Stimulated activated naive CD8-positive, alpha-beta T cell treated with anti-CD3 and anti-CD28 coated beads, Interleukin-15, Interleukin-2, amounts not matched to agents 100 ng/mL and 50 ng/mL, for 24 hours (primary cell): Measurements from ENCODE around the gene SYNRG.
"Not testable (repeated sequence)": the region's sequence is repeated elsewhere in the genome, so short reads cannot be mapped to it uniquely, and the experiment has no call there.

ENCODE experiments used
- H3K27ac Mint-ChIP-seq: one replicate; pipeline ENCODE4 v1.8.0; 2021; ENCODE audit warnings: mild to moderate bottlenecking, mixed read lengths
- H3K27me3 Mint-ChIP-seq: one replicate; pipeline ENCODE4 v1.8.0; 2021; ENCODE audit warnings: mixed read lengths
- H3K36me3 Mint-ChIP-seq: one replicate; pipeline ENCODE4 v1.8.0; 2021; ENCODE audit warnings: low read depth, mixed read lengths
- H3K4me1 Mint-ChIP-seq: one replicate; pipeline ENCODE4 v1.8.0; 2021; ENCODE audit warnings: low read depth, mixed read lengths
- H3K4me3 Mint-ChIP-seq: one replicate; pipeline ENCODE4 v1.8.0; 2021; ENCODE audit warnings: mild to moderate bottlenecking, mixed read lengths
- H3K9me3 Mint-ChIP-seq: one replicate; pipeline ENCODE4 v1.8.0; 2021; ENCODE audit warnings: mixed read lengths

The SYNRG gene

GRCh38 chr17:37609170-37610040 lies at the start of gene SYNRG:
Gene SYNRG, minus strand, starts transcription at chr17:37609418. Its CDS starts 63 bp downstream, at chr17:37609355.
- H3K4me3 Mint-ChIP-seq: peak within 1 kb of the TSS; percentile 94
- peaks cover 28% of the 10 kb centered on the region for H3K36me3 Mint-ChIP-seq
- H3K4me1 Mint-ChIP-seq: peaks cover 40% of the 10 kb centered on the region
- H3K9me3 Mint-ChIP-seq: no peaks in the 10 kb centered on the region
- H3K27ac Mint-ChIP-seq: peak within 1 kb of the TSS; percentile 90
- no peaks in the 10 kb centered on the region for H3K27me3 Mint-ChIP-seq

- no peak overlapping the region for H3K4me3 Mint-ChIP-seq
Measured at GRCh38 chr17:37657202-37657601, 48.0 kb upstream of the SYNRG start.

GRCh38 chr17:37651849-37652248 lies 42.6 kb upstream of the SYNRG start:
- Mint-ChIP-seq H3K27me3 (peaks cover 38% of the 10 kb centered on the region), H3K4me1 (no peaks in the 10 kb centered on the region), H3K36me3 (no peaks in the 10 kb centered on the region), H3K27ac (no peak overlapping the region), H3K4me3 (no peak overlapping the region), H3K9me3 (no peaks in the 10 kb centered on the region)

More at GRCh38 chr17:37657202-37657601, 48.0 kb upstream of the SYNRG start:
- Mint-ChIP-seq H3K36me3 (no peaks in the 10 kb centered on the region), H3K4me1 (no peaks in the 10 kb centered on the region), H3K27me3 (peaks cover 14% of the 10 kb centered on the region), H3K27ac (no peak overlapping the region), H3K9me3 (no peaks in the 10 kb centered on the region)

GRCh38 chr17:37650419-37651003 lies 41.3 kb upstream of the SYNRG start:
- peaks cover 52% of the 10 kb centered on the region for H3K27me3 Mint-ChIP-seq
- no peak overlapping the region for H3K27ac Mint-ChIP-seq
- no peaks in the 10 kb centered on the region for H3K36me3 Mint-ChIP-seq
- H3K4me1 Mint-ChIP-seq: no peaks in the 10 kb centered on the region
- H3K4me3 Mint-ChIP-seq: no peak overlapping the region
- H3K9me3 Mint-ChIP-seq: no peaks in the 10 kb centered on the region

- Mint-ChIP-seq H3K27me3 (peaks cover 67% of the 10 kb centered on the region), H3K36me3 (no peaks in the 10 kb centered on the region), H3K4me3 (no peak overlapping the region), H3K4me1 (peaks cover 10% of the 10 kb centered on the region), H3K27ac (no peak overlapping the region), H3K9me3 (no peaks in the 10 kb centered on the region)
Measured at GRCh38 chr17:37648555-37648954, 39.3 kb upstream of the SYNRG start.

- Mint-ChIP-seq H3K9me3 (no peaks in the 10 kb centered on the region), H3K4me1 (peaks cover 11% of the 10 kb centered on the region), H3K27me3 (peaks cover 62% of the 10 kb centered on the region), H3K27ac (no peak overlapping the region), H3K36me3 (no peaks in the 10 kb centered on the region), H3K4me3 (no peak overlapping the region)
Measured at GRCh38 chr17:37647856-37648255, 38.6 kb upstream of the SYNRG start.

- Mint-ChIP-seq H3K27ac (no peak overlapping the region), H3K9me3 (no peaks in the 10 kb centered on the region), H3K36me3 (peaks cover 31% of the 10 kb centered on the region), H3K4me1 (peaks cover 41% of the 10 kb centered on the region), H3K27me3 (peaks cover 42% of the 10 kb centered on the region), H3K4me3 (peak overlapping the region; percentile 95)
Measured at GRCh38 chr17:37643869-37644268, 34.7 kb upstream of the SYNRG start.

GRCh38 chr17:37643118-37643766 lies 34.0 kb upstream of the SYNRG start, which contains the start of gene DDX52:
Gene DDX52, minus strand, starts transcription at chr17:37643446. Its CDS starts 26 bp downstream, at chr17:37643420.
- Mint-ChIP-seq H3K9me3 (no peaks in the 10 kb centered on the region), H3K27me3 (peaks cover 35% of the 10 kb centered on the region), H3K27ac (peak within 1 kb of the TSS; percentile 89), H3K36me3 (peaks cover 37% of the 10 kb centered on the region), H3K4me3 (peak within 1 kb of the TSS; percentile 95), H3K4me1 (peaks cover 41% of the 10 kb centered on the region)

GRCh38 chr17:37642681-37643080 lies 33.5 kb upstream of the SYNRG start:
- peak overlapping the region; percentile 89 for H3K27ac Mint-ChIP-seq
- H3K36me3 Mint-ChIP-seq: peaks cover 43% of the 10 kb centered on the region
- peak overlapping the region; percentile 95 for H3K4me3 Mint-ChIP-seq
- peaks cover 41% of the 10 kb centered on the region for H3K4me1 Mint-ChIP-seq
- no peaks in the 10 kb centered on the region for H3K9me3 Mint-ChIP-seq
- H3K27me3 Mint-ChIP-seq: peaks cover 30% of the 10 kb centered on the region

GRCh38 chr17:37640015-37640414 lies 30.8 kb upstream of the SYNRG start:
- peaks cover 14% of the 10 kb centered on the region for H3K27me3 Mint-ChIP-seq
- peaks cover 63% of the 10 kb centered on the region for H3K36me3 Mint-ChIP-seq
- H3K9me3 Mint-ChIP-seq: no peaks in the 10 kb centered on the region
- no peak overlapping the region for H3K27ac Mint-ChIP-seq
- H3K4me3 Mint-ChIP-seq: no peak overlapping the region
- peaks cover 44% of the 10 kb centered on the region for H3K4me1 Mint-ChIP-seq

GRCh38 chr17:37637956-37638355 lies 28.7 kb upstream of the SYNRG start:
- H3K36me3 Mint-ChIP-seq: peaks cover 70% of the 10 kb centered on the region

GRCh38 chr17:37616430-37616829 lies 7.2 kb upstream of the SYNRG start:
- H3K9me3 Mint-ChIP-seq, H3K4me1 Mint-ChIP-seq, H3K4me3 Mint-ChIP-seq, H3K27ac Mint-ChIP-seq, H3K27me3 Mint-ChIP-seq: not testable (repeated sequence)
- peaks cover 39% of the 10 kb centered on the region for H3K36me3 Mint-ChIP-seq

More at GRCh38 chr17:37637956-37638355, 28.7 kb upstream of the SYNRG start:
- Mint-ChIP-seq H3K27ac (no peak overlapping the region), H3K4me1 (peaks cover 34% of the 10 kb centered on the region), H3K27me3 (no peaks in the 10 kb centered on the region), H3K9me3 (no peaks in the 10 kb centered on the region), H3K4me3 (no peak overlapping the region)

GRCh38 chr17:37614823-37615222 lies 5.6 kb upstream of the SYNRG start:
- Mint-ChIP-seq H3K27ac (no peak overlapping the region), H3K4me1 (peaks cover 3% of the 10 kb centered on the region), H3K27me3 (no peaks in the 10 kb centered on the region), H3K9me3 (no peaks in the 10 kb centered on the region), H3K4me3 (no peak overlapping the region), H3K36me3 (peaks cover 29% of the 10 kb centered on the region)

GRCh38 chr17:37614391-37614790 lies 5.2 kb upstream of the SYNRG start:
- H3K27me3 Mint-ChIP-seq: no peaks in the 10 kb centered on the region
- no peaks in the 10 kb centered on the region for H3K9me3 Mint-ChIP-seq
- no peak overlapping the region for H3K27ac Mint-ChIP-seq
- peaks cover 7% of the 10 kb centered on the region for H3K4me1 Mint-ChIP-seq
- peaks cover 29% of the 10 kb centered on the region for H3K36me3 Mint-ChIP-seq
- no peak overlapping the region for H3K4me3 Mint-ChIP-seq

GRCh38 chr17:37610971-37611370 lies 1.8 kb upstream of the SYNRG start:
- Mint-ChIP-seq H3K4me3 (no peak overlapping the region), H3K36me3 (peaks cover 21% of the 10 kb centered on the region)

More at GRCh38 chr17:37610971-37611370, 1.8 kb upstream of the SYNRG start:
- Mint-ChIP-seq H3K27ac (peak overlapping the region; percentile 32), H3K4me1 (peaks cover 24% of the 10 kb centered on the region), H3K27me3 (no peaks in the 10 kb centered on the region), H3K9me3 (no peaks in the 10 kb centered on the region)
